IPS DF 6.9 (cell line): ENCODE data around the gene MIA3.
"Not testable (repeated sequence)": the region's sequence is repeated elsewhere in the genome, so short reads cannot be mapped to it uniquely, and the experiment has no call there.

Experiments used
- DNase-seq: peaks from one replicate; pipeline ENCODE4 v3.0.0-alpha.2; 2013; ENCODE audit warnings: low read depth, low spot score
- H3K27ac ChIP-seq: one replicate; pipeline ENCODE4 v1.5.1; 2013; ENCODE audit warnings: low read length, control low read depth
- H3K27me3 ChIP-seq: 2 replicates; pipeline ENCODE4 v1.6.1; 2013; ENCODE audit warnings: mild to moderate bottlenecking, low read length; ENCODE audit not compliant: control insufficient read depth, insufficient read depth
- H3K36me3 ChIP-seq: 2 replicates; pipeline ENCODE4 v1.6.1; 2013; ENCODE audit warnings: low read length; ENCODE audit not compliant: control insufficient read depth, insufficient read depth
- H3K4me1 ChIP-seq: 2 replicates; pipeline ENCODE4 v1.6.1; 2013; ENCODE audit warnings: low read length; ENCODE audit not compliant: control insufficient read depth, insufficient read depth
- H3K4me3 ChIP-seq: 2 replicates; pipeline ENCODE4 v1.5.1; 2013; ENCODE audit warnings: mild to moderate bottlenecking, low read length
- H3K9me3 ChIP-seq: 2 replicates; pipeline ENCODE4 v1.6.1; 2013; ENCODE audit warnings: low read length, inconsistent platforms; ENCODE audit not compliant: control insufficient read depth, insufficient read depth
- WGBS: extraction: QIAGEN DNeasy Blood & Tissue Kit; methylation state at CpG from one replicate; pipeline ENCODE4 v1.1.7; 2013; ENCODE audit warnings: mixed read lengths, missing lambda C conversion rate; ENCODE audit not compliant: insufficient read length, insufficient coverage; 5-methylcytosine and 5-hydroxymethylcytosine counted together

MIA3 gene

GRCh38 chr1:222596696-222597095 lies 21.2 kb upstream of the MIA3 start:
- Histone ChIP-seq H3K27ac (no peak overlapping the region), H3K36me3 (no peaks in the 10 kb centered on the region), H3K4me1 (no peaks in the 10 kb centered on the region), H3K4me3 (no peak overlapping the region), H3K27me3 (no peaks in the 10 kb centered on the region), H3K9me3 (no peaks in the 10 kb centered on the region)
- no peak for DNase-seq
- no CpG with 5 or more reads among the region's 4 CpGs for WGBS

GRCh38 chr1:222600281-222600680 lies 17.6 kb upstream of the MIA3 start:
- Histone ChIP-seq H3K27ac (no peak overlapping the region), H3K4me1 (no peaks in the 10 kb centered on the region), H3K27me3 (no peaks in the 10 kb centered on the region), H3K36me3 (no peaks in the 10 kb centered on the region), H3K9me3 (no peaks in the 10 kb centered on the region), H3K4me3 (no peak overlapping the region)
- WGBS, result no CpG with 5 or more reads among the region's 1 CpG
- no peak for DNase-seq

GRCh38 chr1:222601257-222601656 lies 16.6 kb upstream of the MIA3 start:
- H3K27me3 ChIP-seq, result no peaks in the 10 kb centered on the region
- no CpG with 5 or more reads among the region's 3 CpGs for WGBS
- H3K36me3 ChIP-seq, result no peaks in the 10 kb centered on the region
- H3K27ac ChIP-seq, result no peak overlapping the region
- DNase-seq, result no peak
- no peaks in the 10 kb centered on the region for H3K9me3 ChIP-seq
- H3K4me3 ChIP-seq, result no peak overlapping the region
- no peaks in the 10 kb centered on the region for H3K4me1 ChIP-seq

GRCh38 chr1:222606757-222607156 lies 11.1 kb upstream of the MIA3 start:
- H3K36me3 ChIP-seq, result no peaks in the 10 kb centered on the region
- no peak overlapping the region for H3K4me3 ChIP-seq
- H3K27me3 ChIP-seq, result no peaks in the 10 kb centered on the region
- H3K4me1 ChIP-seq, result no peaks in the 10 kb centered on the region
- H3K27ac ChIP-seq, result no peak overlapping the region
- no CpG with 5 or more reads among the region's 1 CpG for WGBS
- no peaks in the 10 kb centered on the region for H3K9me3 ChIP-seq
- DNase-seq, result no peak

DNA sequence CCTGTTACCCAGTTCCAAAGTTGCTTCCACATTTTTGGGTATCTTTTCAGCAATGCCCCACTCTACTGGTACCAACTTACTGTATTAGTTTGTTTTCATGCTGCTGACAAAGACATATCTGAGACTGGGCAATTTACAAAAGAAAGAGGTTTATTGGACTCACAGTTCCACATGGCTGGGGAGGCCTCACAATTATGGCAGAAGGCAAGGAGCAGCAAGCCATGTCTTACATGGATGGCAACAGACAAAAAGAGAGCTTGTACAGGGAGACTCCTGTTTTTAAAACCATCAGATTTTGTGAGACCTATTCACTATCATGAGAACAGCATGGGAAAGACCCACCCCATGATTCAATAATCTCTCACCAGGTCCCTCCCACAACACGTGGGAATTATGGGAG lies 8.8 kb upstream of the MIA3 start:
- WGBS, result no CpG with 5 or more reads among the region's 1 CpG
- H3K27me3 ChIP-seq, H3K27ac ChIP-seq, H3K36me3 ChIP-seq, H3K4me1 ChIP-seq, H3K9me3 ChIP-seq, H3K4me3 ChIP-seq, DNase-seq: not testable (repeated sequence)

DNA sequence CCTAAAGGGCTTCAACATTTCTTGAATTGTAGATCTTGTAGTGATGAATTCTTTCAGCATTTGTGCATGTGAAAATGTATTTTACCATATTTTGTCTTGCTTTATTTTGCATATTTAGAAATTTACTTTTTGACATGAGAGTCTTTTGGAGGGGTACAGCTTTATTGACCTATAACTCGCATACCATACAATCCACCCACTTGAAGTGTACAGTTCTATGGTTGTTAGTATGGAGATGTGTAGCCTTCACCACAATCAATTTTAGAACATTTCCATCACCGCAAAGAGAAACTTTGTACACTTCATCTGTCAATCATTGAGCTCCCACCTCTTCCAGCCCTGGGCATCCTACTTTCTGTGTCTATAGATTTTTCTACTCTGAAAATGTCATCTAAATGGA lies 7.2 kb upstream of the MIA3 start:
- Histone ChIP-seq H3K4me1 (no peaks in the 10 kb centered on the region), H3K9me3 (no peaks in the 10 kb centered on the region), H3K27me3 (no peaks in the 10 kb centered on the region), H3K36me3 (no peaks in the 10 kb centered on the region), H3K4me3 (no peak overlapping the region), H3K27ac (no peak overlapping the region)
- no peak for DNase-seq
- no CpG with 5 or more reads among the region's 2 CpGs for WGBS

- no peaks in the 10 kb centered on the region for H3K9me3 ChIP-seq
- no peaks in the 10 kb centered on the region for H3K36me3 ChIP-seq
- H3K4me1 ChIP-seq, result no peaks in the 10 kb centered on the region
- no peak overlapping the region for H3K4me3 ChIP-seq
- no peaks in the 10 kb centered on the region for H3K27me3 ChIP-seq
- no CpG with 5 or more reads among the region's 1 CpG for WGBS
- no peak overlapping the region for H3K27ac ChIP-seq
- no peak for DNase-seq
Observed at GRCh38 chr1:222613627-222614026, 4.3 kb upstream of the MIA3 start.

DNA sequence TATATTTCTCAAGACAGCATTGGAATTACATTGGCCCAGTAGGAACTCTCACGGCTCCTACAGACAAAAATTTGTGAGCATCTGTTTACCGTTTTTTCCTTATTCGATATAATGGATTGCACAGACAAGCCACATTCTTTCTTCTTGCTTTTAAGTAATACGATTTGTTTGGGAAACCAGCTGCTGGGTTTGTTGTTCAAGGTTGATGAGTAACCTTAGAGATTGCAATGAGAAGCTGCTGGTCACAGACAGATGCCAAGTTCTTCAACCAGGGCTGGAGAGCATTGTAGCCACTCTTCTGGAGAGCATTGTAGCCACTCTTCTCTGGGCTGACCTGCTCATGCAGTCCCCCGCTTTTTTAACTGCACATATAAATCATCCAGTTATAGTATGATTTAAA lies 1.4 kb upstream of the MIA3 start:
- H3K36me3 ChIP-seq, result no peaks in the 10 kb centered on the region
- no peak overlapping the region for H3K27ac ChIP-seq
- WGBS, result no CpG with 5 or more reads among the region's 5 CpGs
- no peak overlapping the region for H3K4me3 ChIP-seq
- DNase-seq, result no peak
- no peaks in the 10 kb centered on the region for H3K4me1 ChIP-seq
- no peaks in the 10 kb centered on the region for H3K27me3 ChIP-seq
- H3K9me3 ChIP-seq, result no peaks in the 10 kb centered on the region

DNA sequence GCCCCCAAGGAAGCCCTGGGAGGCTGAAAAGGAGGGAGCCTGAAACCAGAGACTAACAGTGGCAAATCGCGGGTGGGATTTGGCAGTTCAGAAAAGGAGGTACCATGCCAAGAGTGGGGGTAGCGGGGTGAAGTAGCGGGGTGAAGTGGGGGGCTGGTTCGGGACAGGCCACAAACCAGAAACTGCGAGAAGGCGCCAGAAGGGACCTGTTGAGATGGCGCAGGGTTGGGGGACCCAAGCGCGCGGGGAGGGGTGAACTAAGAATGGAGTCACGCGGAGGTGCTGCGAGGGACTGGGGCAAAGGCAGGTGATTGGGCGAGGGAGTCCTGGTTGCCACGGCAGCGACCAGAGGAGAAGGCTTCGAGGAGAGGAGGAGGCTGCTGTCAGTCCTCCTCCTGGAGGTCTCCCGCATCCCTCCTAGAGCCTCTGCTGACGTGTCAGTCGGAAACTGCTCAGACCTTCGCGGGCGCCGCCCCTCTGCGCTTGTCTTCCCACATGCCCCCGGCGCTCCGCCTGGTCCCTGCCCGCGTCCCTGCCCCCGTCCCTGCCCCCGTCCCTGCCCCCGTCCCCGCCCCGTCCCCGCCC lies 438 bp upstream of the MIA3 start:
- Histone ChIP-seq H3K36me3 (no peaks in the 10 kb centered on the region), H3K4me3 (peak overlapping the region; percentile 39; the same call in 1 of the 2 replicates), H3K27me3 (no peaks in the 10 kb centered on the region), H3K4me1 (no peaks in the 10 kb centered on the region), H3K9me3 (no peaks in the 10 kb centered on the region), H3K27ac (no peak overlapping the region)
- no CpG with 5 or more reads among the region's 37 CpGs for WGBS
- peak; percentile 96 for DNase-seq

- no peak for DNase-seq
- H3K9me3 ChIP-seq, result no peaks in the 10 kb centered on the region
- no peak overlapping the region for H3K27ac ChIP-seq
- no peaks in the 10 kb centered on the region for H3K4me1 ChIP-seq
- WGBS, result no CpG with 5 or more reads among the region's 20 CpGs
- no peaks in the 10 kb centered on the region for H3K27me3 ChIP-seq
- H3K36me3 ChIP-seq, result no peaks in the 10 kb centered on the region
- peak overlapping the region; percentile 99; the same call in 1 of the 2 replicates for H3K4me3 ChIP-seq
Observed at GRCh38 chr1:222618880-222619596, 1.1 kb downstream of the MIA3 start.

GRCh38 chr1:222620566-222620965 lies 2.7 kb downstream of the MIA3 start:
- no CpG with 5 or more reads among the region's 2 CpGs for WGBS
- Histone ChIP-seq H3K4me1 (no peaks in the 10 kb centered on the region), H3K27me3 (no peaks in the 10 kb centered on the region), H3K9me3 (no peaks in the 10 kb centered on the region), H3K36me3 (no peaks in the 10 kb centered on the region), H3K27ac (no peak overlapping the region), H3K4me3 (no peak overlapping the region)
- no peak for DNase-seq
